Left forelimb (tissue), 1 donor: ENCODE data around the gene PKIB.
"Not testable (repeated sequence)": the region's sequence is repeated elsewhere in the genome, so short reads cannot be mapped to it uniquely, and the experiment has no call there.

Source experiments
- DNase-seq: peaks from one replicate; pipeline ENCODE4 v3.0.0-alpha.2; 2018; ENCODE audit warnings: low spot score

The PKIB gene

DNA sequence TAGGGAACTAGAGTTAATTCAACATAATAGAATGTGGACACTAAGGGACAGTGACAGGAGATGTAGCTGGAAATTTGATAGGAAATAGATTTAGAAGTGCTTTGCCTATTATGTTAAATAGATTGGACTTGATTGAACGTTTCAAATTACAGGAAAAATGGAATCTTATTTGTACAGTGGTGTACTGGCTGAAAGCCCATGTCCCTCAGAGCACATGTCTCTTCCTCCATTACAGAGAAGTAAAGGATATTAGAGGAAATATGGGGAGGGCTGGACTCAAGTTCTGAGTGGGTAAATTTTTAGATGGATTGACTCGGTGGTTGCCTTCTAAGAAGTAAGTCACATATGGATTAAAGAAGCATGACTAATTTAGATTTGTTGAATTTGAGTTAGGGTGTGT, 11.4 kb downstream of the PKIB start:
- no peak for DNase-seq

DNA sequence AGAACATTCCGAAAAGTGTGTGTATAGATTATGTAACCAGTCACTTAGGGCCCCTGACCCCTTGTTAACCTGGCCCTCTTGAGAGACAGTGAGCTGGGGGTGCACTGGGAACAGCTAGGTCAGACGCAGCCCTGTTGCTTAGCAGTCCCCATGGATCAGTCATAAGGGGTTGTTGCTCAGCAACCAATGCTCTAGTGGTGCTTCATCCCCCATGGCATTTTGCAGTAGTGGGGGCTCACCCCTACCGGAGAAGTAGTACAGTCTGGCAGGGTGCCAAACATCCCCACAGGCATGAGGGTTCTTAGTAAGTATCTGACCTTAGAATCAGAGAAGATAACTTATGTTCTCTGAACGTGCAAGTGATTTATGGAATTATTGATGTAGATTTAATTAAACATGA, 12.3 kb downstream of the PKIB start:
- no peak for DNase-seq

DNA sequence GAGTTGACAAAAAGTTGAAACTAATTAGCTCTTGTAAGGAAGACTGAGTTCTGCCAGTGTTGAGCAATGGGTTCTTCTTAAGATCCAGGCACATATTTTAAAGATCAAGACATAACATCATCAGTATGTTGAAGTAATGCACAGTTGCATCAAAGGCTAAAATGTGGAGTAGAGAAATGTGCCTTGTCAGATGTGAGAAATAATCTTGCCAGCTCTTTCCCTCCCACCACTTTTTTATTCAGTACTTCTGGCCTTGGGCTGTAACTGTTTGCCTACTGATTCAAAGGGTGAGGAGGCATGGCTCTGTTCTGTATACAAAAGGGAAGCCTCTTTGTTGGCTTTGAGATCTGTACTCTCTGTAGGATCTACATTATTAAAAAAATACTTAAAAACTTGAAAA, 13.1 kb downstream of the PKIB start:
- DNase-seq, result no peak

DNA sequence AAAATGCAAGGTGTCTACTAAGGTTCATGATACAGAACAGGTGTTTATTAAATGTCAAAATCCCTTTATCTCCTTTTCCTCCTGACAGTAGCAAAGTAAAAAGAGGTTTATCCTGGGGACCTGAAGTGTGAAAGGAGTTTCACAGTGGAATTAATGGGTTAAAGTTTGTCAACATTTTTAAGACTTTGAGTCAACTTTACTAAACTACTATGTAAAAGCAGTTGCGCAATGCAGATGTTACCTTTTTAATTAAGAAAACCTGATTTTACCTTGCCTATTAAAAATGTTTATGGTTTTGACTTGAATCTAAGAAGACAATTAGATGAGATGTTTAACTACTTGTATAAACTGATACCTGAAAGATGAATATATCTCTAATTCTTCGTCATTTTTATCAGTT, 14.6 kb downstream of the PKIB start:
- no peak for DNase-seq

DNA sequence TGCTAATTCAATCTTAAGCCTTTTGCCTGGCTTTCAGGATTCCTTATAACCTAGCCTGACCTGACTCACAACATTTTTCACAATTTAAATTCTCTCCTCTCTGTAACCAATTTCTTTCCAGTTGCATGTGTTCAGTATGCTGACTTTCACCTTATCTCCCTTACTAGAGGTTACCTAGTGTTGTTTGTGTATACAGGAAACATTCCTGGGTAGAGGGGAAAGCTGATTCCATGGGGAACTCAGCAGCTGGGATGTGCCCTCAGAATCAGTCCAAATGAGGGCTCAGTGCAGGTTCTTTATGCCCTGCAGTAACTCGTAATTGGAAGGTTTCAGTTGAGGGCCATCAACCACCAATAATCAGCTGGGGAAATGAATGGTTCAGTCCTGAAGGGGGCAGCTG, 18.5 kb downstream of the PKIB start:
- DNase-seq, result no peak

DNA sequence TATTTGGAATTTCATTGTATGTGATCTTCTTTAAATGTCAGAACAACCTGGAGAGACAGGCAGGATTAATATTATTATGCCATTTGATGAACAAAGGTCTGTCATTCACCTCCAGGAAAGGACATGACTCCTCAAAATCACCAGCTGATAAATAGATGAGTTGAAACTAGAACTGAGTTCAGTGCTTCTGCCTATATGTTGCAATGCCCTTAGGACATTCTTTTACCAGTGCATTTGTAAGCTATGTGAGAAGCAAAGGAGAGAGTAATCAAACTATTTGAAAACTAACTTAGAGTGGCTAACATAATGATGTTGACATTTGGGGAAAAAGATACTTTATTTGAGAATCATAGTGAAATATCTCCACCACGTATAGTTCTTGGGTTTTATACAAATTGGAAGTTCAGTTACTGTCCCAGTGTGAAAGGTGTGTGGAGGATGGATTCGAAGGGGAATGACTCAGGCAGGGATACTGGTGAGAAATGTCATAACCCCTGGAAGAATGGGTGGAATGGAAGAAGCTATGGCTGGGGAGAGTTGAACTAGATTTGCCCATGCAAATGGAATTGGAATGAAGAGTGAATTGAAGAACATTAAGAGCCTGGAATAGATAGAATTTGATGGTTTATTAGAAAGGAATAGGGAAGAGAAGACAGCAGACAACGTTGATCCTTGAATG, 21.5 kb downstream of the PKIB start:
- DNase-seq, result no peak

DNA sequence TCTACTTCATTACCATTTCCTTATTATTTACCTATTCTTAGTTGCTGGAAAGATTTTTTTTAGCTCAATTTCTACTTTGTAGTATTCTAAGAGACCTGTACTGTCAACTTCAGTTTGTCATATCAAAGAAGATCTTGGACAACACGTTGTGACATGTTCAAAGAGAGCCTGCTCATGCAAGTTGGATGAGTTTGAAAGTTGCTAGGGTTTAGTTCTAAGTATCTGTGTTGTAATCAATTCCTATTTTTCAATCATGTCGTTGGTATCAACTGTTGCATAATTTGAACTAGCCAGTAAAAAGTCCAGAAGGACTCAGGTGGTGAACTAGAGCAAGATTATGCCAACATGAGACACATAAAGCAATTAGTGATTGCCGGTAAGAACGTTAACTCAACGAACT, 30.2 kb downstream of the PKIB start:
- DNase-seq, result no peak

DNA sequence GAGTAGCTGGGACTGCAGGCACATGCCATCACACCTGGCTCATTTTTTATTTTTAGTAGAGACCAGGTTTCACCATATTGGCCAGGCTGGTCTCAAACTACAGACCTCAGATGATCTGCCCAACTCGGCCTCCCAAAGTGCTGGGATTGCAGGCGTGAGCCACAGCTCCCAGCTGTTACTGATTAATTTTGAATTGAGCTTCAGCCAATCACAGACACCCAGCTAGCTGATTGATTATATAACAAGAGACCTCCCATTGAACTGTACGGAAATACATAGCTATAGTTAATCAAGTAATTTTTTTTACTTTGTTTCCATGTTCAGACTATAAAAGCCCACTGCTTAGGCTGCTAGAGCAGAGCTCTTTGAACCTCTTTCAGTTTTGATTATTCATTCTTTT, 31.6 kb downstream of the PKIB start:
- DNase-seq, result no peak

DNA sequence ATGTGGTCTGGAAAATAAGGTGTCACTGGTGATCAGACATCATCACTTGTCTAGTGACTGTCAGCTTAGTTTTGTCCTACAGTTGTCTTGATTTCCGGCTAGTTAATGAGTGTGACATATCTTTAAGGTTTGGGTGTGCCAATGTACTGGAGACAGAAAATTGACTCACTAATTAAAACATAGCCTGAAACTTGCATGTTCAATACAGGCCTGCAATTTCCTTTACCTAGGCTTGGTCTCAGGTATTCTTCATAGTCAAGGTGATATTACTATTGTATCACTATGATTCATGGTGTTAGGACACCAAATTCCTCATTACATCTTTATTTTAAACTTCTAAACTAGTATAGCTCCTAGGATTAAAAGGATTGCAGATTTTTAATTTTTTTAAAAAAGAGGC, 32.4 kb downstream of the PKIB start:
- not testable (repeated sequence) for DNase-seq

DNA sequence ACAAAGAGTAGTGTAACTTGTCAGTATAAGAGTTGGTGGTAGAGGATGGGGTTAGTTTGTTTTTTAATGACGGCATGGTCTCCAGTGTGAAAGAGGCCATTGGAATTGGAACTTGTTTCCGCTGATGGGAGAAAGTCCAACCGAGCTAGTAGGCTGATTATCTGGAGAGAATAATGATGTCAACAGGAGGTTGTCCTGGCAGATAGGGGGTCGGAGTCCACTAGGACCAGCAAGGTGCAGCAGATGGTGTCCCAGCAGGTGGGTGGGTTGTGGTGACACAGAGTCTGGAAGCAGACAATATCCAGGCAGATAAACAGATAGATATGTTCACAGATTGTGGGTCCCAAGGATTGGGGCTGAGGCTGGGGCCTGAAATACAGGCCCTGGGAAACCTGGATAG, 35.1 kb downstream of the PKIB start:
- DNase-seq, result no peak

DNA sequence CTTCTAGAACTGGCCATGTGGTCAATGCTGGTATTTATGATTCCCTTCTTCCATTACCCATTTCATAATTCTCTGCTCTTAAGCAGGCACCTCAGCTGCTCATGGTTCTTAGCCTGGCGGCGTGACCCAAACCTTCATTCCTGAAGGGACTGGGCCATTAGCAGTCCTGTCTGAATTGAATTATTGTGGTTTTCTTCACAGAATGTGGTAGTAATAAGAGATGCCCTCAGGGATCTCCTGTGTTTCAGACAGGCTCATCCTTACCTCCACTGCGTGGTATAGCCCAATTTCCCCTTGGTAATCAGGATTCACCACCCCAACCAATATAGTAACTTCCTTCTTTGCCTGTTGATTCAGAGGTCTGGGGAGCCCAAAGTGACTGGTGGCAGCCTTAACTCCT, 37.6 kb downstream of the PKIB start:
- DNase-seq, result no peak

DNA sequence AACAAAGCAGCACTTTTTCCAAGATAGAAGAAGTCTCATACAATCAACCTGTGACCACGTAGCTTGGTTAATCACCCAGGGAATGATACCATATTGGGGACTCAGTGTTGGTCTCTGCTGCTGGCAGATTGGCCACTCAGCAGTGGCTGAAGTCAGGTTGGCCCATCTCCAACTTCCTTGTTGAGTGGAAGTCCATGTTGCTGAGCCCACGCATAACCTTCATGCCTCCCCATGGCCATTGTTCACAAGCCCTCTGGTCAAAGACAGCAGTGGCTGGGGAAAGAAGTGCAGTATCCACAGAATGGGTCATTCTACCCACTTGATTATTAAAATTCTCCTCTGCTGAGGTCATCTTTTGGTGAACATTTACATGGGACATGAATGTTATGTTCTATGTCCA, 38.5 kb downstream of the PKIB start:
- DNase-seq, result no peak

DNA sequence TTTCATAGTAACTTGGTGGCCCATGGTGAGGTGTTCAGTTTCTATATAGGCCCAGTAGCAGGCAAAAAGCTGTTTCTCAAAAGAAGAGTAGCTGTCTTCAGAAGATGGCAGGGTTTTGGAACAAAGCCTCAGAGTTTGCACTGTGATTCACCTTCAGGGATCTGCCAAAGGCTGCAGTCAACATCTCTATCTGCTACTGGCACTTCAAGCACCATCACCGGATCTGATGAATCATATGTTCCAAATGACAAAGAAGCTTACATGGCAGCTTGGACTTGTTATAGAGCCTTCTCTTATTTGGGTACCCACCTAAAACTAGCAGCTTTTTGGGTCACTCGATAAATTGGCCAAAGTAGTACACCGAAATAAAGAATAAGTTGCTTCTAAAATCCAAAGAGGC, 39.5 kb downstream of the PKIB start:
- no peak for DNase-seq

DNA sequence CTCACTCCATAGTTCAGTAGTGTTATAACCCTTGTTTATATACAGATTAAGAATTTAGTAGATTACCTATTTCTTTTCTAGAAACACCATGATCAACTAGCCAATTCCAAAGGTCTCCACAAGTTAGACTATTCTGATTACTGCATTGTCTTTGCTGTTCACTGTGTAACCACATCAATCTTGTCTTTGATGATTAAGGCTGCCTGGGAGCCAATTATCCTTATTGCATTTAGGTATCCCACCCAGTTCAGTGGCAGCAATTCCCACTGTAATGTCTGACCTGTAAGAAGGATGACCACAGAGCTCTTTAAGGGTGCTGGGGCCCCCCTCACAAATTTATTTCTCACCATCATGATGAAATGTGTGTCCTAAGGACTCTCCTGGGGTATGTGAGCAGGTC, 40.2 kb downstream of the PKIB start:
- no peak for DNase-seq

DNA sequence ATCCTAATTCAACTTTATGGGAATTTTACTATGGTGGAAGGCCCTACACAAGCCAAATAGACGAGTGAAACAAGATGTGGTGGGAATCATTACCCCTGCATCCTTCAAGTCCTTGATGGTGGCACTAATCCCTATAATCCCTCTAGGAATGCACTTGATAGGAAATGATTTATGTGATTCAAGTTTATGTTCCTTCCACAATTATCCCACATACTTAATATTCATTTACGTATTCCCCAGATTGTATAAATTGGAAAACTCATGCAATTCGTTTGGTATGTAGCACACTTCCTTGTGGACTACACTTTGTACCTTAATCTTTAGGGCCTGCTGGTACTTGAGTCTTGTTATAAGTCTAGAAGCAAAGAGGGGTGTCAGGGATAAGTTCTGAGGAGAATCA, 40.8 kb downstream of the PKIB start:
- no peak for DNase-seq

DNA sequence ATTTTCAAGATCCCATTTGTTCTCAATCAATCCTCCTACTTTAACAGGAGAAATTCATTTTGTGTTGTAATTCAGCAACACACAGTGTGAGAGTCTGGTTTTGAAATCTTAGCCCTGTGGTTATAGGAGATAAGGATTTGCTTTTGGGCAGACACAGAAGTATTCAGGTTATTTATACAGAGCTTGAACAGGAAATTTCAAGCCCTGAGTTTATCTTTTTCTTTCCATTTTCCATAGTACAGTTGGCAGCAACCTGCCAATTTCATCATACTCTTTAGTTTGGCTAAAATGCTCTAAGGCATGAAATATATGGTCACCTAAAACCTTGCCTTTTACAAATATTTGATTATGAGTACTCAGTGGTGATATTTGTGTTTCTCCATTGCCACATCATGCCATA, 41.4 kb downstream of the PKIB start:
- no peak for DNase-seq

DNA sequence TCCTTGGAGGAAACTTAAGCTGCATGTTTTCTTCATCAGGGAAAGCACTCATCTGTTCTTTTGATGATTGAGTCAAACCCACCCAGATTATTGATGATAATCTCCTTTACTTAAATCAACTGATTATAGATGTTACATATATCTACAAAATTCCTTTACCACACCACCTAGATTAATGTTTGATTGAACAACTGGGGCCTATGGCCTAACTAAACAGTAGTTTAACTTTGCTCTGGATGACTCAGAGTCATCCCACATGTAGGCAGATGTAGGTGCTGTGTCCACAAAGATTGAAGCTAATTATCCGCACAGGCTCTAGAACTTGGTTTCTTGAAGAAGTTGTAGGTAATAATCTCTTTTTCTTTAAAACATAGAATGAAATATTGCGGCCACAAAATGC, 42.2 kb downstream of the PKIB start:
- DNase-seq, result no peak

DNA sequence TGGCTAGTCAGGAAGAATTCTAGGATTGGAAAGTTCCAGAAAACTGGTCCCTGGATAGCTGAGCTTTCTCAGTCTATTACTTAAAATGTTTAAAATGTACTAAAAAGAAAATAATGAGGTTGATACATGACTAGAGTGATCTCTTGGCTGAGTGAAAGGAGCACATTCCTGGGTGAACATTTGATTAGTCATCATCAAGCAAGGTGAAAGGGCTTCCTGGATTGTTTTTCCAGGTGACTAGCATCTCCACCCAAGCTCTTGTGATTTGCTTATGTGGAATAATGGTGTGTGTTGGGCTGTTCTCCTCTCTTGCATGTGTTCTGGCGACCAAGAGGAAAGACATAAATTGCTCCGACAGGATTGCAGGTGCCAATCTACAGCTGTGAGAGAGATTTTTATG, 42.9 kb downstream of the PKIB start:
- no peak for DNase-seq

DNA sequence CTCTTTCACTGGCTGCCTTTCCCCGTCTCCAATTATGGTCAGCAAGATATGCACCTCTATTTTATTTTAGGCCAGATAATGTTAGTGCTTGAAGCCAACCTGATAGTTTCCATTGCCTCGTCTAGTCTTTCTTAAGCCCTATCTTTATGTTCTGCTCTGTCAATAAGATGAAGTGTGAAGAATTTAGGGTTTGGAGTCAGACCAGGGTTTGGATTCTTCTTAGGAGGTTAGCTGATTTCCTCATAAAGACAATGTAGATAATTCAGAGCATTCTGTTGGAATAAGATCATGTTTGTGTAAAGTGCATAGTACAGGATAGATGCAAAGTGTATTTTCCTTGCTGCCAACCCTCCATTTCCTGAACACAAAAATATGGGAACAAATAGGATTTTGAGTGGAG, 43.8 kb downstream of the PKIB start:
- DNase-seq, result no peak

DNA sequence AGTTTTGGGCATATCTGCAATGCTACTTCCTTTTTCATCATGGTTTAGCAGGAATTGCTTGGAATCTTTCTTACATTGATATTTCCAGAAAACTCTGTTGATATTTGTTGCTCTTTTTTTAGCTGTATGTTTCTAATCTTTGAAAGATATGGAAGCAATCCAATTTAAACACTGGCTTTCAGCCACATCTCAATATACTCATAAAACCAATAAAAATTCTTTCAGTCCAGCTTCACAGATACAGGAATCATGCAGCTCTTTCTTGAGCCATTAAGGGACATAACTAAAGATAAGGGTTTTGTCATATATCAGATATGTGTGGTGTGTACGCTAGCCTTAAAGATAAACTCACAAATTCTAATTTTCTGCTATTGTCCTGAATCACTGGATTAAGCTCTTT, 47.4 kb downstream of the PKIB start:
- no peak for DNase-seq

DNA sequence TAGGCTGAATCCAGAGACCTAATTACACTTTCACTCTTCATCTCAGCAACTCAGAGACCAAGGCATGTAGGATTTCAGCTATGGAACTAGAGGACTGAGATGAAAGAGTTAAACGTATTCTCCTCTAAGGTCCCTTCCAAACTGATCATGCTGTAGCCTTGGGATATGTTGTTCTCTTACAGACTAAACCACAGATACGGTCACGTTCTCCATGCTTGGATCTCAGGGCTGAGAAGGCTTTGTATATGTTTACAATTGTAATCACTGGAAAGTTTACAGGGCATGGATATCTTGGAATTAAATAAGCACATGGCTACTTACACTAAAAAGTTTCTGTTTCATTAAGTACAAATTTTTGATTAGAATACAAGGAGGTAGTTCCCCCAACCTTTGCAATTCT, 50.1 kb downstream of the PKIB start:
- no peak for DNase-seq

DNA sequence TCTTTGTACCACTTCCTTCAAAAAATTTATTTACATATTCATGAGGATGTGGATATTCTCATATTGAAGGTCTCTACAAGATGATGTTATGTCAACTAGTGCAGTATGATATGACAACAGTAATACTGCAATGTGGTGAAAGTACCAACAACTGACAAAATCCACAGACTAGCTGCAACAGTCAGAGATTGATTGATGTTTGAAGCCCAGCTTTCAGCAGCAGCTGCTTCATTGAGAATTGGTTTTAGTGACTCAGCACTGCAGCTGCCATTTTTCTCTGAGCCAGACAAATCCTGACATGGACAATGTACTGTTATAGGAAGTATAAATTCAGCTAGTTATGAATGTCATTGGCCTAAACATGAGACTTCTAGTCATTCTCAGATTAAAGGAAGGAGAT, 53.8 kb downstream of the PKIB start:
- no peak for DNase-seq

DNA sequence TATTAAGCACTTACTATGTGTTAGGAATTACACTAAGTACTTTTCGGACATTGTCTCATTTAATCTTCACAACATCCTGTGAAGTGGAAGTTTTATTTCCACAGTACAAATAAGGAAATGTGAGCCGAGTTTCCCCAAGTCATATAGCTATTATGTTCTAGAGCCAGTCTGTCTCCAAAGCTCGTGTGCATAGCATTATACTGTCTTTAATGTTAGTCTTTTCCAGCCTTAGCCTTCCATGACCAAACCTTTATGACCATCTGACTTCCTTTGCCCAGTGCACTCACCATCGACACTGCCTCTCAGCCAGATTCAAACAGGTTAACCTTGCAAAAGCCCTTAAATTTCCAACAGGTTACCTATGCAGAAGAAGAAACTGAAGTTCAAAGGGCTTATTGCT, 55.7 kb downstream of the PKIB start:
- DNase-seq, result no peak

DNA sequence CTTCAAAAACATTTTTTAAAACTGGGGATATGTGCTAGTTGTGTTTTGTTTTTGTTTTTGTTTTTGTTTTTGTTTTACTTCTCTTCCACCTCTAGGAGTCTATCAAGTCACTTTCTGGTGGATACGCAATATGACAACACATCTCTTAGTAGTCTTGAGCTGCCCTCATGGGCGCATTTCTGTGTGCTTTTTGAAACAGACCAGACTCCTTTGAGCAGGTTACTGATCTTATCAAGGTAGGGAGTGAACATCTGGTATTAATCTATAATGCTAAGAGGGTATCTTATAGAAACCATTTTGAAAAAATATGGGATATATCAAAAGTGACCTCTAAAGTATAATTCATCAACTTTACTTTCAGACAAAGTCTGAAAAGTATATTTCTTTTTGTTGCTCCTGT, 56.2 kb downstream of the PKIB start:
- DNase-seq, result no peak

DNA sequence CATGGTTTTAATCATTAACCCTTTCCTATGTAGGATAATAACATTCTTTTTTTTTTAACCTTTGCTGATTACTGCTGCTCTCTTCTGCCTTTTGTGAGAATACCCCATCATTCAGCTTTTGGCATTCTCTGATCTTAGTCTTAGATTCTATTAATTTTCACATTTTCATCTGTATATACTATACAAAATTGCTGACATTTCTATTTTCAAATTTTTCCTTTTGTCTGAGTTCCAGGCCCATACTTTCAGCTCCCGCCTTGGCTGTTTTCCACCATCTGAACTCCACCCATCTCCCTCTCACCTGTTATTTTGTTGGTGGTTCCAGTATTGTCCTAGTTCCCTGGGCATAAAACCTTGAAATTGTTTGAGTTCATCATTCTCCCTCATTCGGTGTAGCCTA, 59.2 kb downstream of the PKIB start:
- DNase-seq, result no peak
